NCI-H2081 treated with DMSO at 0.1 percent for 48 hours (cell line): Measurements from ENCODE around the gene TMEM235.

Experiments used
- DNase-seq: peaks from one replicate; lab custom pipeline; 2025; lab: John Stamatoyannopoulos, UW

Gene TMEM235

GRCh38 chr17:78255029-78255656 is 23.7 kb downstream of the TMEM235 start:
- no peak for DNase-seq

- no peak for DNase-seq
Measured at GRCh38 chr17:78255953-78256706, 24.7 kb downstream of the TMEM235 start.

GRCh38 chr17:78256707-78257591 is 25.5 kb downstream of the TMEM235 start:
- DNase-seq: no peak

- no peak for DNase-seq
Measured at GRCh38 chr17:78257810-78258322, 26.4 kb downstream of the TMEM235 start.

GRCh38 chr17:78258323-78259191 is 27.1 kb downstream of the TMEM235 start:
- no peak for DNase-seq

- no peak for DNase-seq
Measured at GRCh38 chr17:78259192-78259554, 27.7 kb downstream of the TMEM235 start.

GRCh38 chr17:78263063-78263735 is 31.8 kb downstream of the TMEM235 start:
- DNase-seq: no peak

GRCh38 chr17:78263736-78264340 is 32.4 kb downstream of the TMEM235 start:
- DNase-seq: no peak

GRCh38 chr17:78264590-78264989 is 33.2 kb downstream of the TMEM235 start:
- no peak for DNase-seq

- DNase-seq: no peak
Measured at GRCh38 chr17:78265121-78265520, 33.7 kb downstream of the TMEM235 start.

- DNase-seq: no peak
Measured at GRCh38 chr17:78266231-78266631, 34.8 kb downstream of the TMEM235 start.

GRCh38 chr17:78266771-78267170 is 35.3 kb downstream of the TMEM235 start:
- no peak for DNase-seq

GRCh38 chr17:78267253-78268073 is 36.0 kb downstream of the TMEM235 start:
- no peak for DNase-seq

- no peak for DNase-seq
Measured at GRCh38 chr17:78268191-78268874, 36.9 kb downstream of the TMEM235 start.

- no peak for DNase-seq
Measured at GRCh38 chr17:78268951-78269905, 37.8 kb downstream of the TMEM235 start.

- no peak for DNase-seq
Measured at GRCh38 chr17:78269955-78270381, 38.5 kb downstream of the TMEM235 start.

GRCh38 chr17:78271419-78272170 is 40.2 kb downstream of the TMEM235 start:
- no peak for DNase-seq
